PC-3 (cell line): ENCODE measurements around the gene ADAMTSL3.

Source experiments
- CTCF ChIP-seq: fragments of 300-600 bp; sonication (generic); conservative IDR thresholded peaks from 2 replicates; pipeline ENCODE4 v1.5.1; 2017; ENCODE audit warnings: antibody characterized with exemption, low read depth, mild to moderate bottlenecking, low read length
- EZH2 ChIP-seq: fragments of 300-600 bp; sonication (generic); IDR thresholded peaks from one replicate; pipeline ENCODE4 v1.6.1; 2017; ENCODE audit warnings: antibody characterized with exemption, mild to moderate bottlenecking, low read length; ENCODE audit not compliant: unreplicated experiment

- TF ChIP-seq EZH2, result no peak
- no peak for TF ChIP-seq CTCF
Observed at GRCh38 chr15:83776986-83777385, 123.1 kb downstream of the ADAMTSL3 start.
